Fibroblast of skin of left biceps (primary cell): ENCODE measurements around the gene LYSMD4.
"Not testable (repeated sequence)": the region's sequence is repeated elsewhere in the genome, so short reads cannot be mapped to it uniquely, and the experiment has no call there.

ENCODE experiments used
- DNase-seq, 2 experiments: peaks; one replicate each; pipeline ENCODE4 v3.0.0-alpha.2; 2013; ENCODE audit warnings: low read depth in 2 of 2

The LYSMD4 gene

GRCh38 chr15:99733268-99734039, at the start of gene LYSMD4:
Gene LYSMD4, minus strand, starts transcription at chr15:99733437. Its CDS starts 1,438 bp downstream, at chr15:99731999.
- peak; percentile 79 to 81 for DNase-seq

- DNase-seq: not testable (repeated sequence)
Observed at GRCh38 chr15:99782029-99782428, 48.8 kb upstream of the LYSMD4 start.

GRCh38 chr15:99777144-99777543, 43.9 kb upstream of the LYSMD4 start:
- no peak for DNase-seq

GRCh38 chr15:99764522-99764921, 31.3 kb upstream of the LYSMD4 start:
- no peak for DNase-seq

- no peak for DNase-seq
Observed at GRCh38 chr15:99763827-99764226, 30.6 kb upstream of the LYSMD4 start.

- no peak for DNase-seq
Observed at GRCh38 chr15:99762288-99762687, 29.1 kb upstream of the LYSMD4 start.

- DNase-seq: peak; percentile 16 to 19
Observed at GRCh38 chr15:99755692-99756409, 22.6 kb upstream of the LYSMD4 start.

- no peak for DNase-seq
Observed at GRCh38 chr15:99753066-99753465, 19.8 kb upstream of the LYSMD4 start.

GRCh38 chr15:99752556-99752955, 19.3 kb upstream of the LYSMD4 start:
- DNase-seq: no peak

- not testable (repeated sequence) for DNase-seq
Observed at GRCh38 chr15:99750326-99750725, 17.1 kb upstream of the LYSMD4 start.

GRCh38 chr15:99749386-99749785, 16.1 kb upstream of the LYSMD4 start:
- no peak for DNase-seq

- no peak for DNase-seq
Observed at GRCh38 chr15:99745370-99746086, 12.3 kb upstream of the LYSMD4 start.

GRCh38 chr15:99744142-99744541, 10.9 kb upstream of the LYSMD4 start:
- DNase-seq: no peak

GRCh38 chr15:99741835-99742234, 8.6 kb upstream of the LYSMD4 start:
- DNase-seq: no peak

- DNase-seq: no peak
Observed at GRCh38 chr15:99738021-99738847, 5.0 kb upstream of the LYSMD4 start.

- no peak for DNase-seq
Observed at GRCh38 chr15:99736702-99737101, 3.5 kb upstream of the LYSMD4 start.

- DNase-seq: no peak
Observed at GRCh38 chr15:99735868-99736267, 2.6 kb upstream of the LYSMD4 start.

GRCh38 chr15:99734575-99734974, 1.3 kb upstream of the LYSMD4 start:
- DNase-seq: no peak

- not testable (repeated sequence) for DNase-seq
Observed at GRCh38 chr15:99734040-99734291, 729 bp upstream of the LYSMD4 start.

GRCh38 chr15:99732751-99733267, 428 bp downstream of the LYSMD4 start:
- DNase-seq: no peak

GRCh38 chr15:99732124-99732750, 1.0 kb downstream of the LYSMD4 start:
- DNase-seq: no peak
